IPS DF 4.7 (cell line): Measurements from ENCODE around the gene CAMK4.

Experiments used
- DNase-seq: peaks from one replicate; pipeline ENCODE4 v3.0.0-alpha.2; 2013; ENCODE audit warnings: low spot score; ENCODE audit errors: extremely low read depth

The CAMK4 gene

GRCh38 chr5:111422747-111423720 lies 198.8 kb downstream of the CAMK4 start:
- DNase-seq: no peak

- DNase-seq: no peak
Observed at GRCh38 chr5:111425205-111425604, 201.0 kb downstream of the CAMK4 start.

- no peak for DNase-seq
Observed at GRCh38 chr5:111427762-111428161, 203.6 kb downstream of the CAMK4 start.

GRCh38 chr5:111432883-111433536 lies 208.8 kb downstream of the CAMK4 start:
- DNase-seq: no peak

GRCh38 chr5:111434800-111435199 lies 210.6 kb downstream of the CAMK4 start:
- DNase-seq: no peak

GRCh38 chr5:111439473-111440075 lies 215.4 kb downstream of the CAMK4 start:
- no peak for DNase-seq

- DNase-seq: no peak
Observed at GRCh38 chr5:111447099-111447498, 222.9 kb downstream of the CAMK4 start.

DNA sequence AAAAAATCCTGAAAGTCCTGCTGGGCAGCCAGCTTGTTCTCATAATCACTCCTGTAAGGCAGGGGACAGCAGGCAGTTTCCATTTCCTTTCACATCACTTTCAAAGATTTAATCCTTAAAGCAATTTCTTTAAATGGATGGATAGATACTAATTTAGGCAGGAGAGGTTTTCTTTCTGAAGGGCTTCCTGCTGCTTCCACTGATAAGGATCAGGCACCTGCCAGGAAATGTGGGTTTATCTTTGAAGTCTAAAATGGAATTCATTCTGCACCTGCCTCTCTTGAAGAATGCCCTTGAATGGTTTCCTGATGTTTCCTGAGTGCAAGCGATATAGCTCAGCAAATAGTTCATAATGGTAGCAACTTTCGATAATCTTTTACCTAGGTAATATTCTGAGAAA lies 223.6 kb downstream of the CAMK4 start:
- DNase-seq: no peak

DNA sequence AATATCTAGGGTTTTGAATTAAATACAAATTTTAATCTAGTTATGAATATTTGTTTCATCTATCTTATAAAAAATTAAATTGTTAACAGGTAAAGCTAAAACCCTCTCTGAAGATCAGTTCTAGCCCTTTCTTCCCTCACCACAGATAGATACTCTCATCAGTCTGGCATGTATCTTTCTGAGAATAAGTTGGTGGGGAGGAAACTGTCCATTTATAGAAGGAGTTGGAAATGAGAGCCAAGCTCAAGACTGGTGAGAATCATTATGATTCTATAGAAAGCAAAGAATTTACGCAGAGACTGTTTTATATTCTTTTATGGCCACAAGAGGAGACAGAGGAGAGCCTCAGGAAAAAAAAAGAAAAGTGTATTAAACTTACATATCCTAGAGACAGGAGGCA lies 229.1 kb downstream of the CAMK4 start:
- no peak for DNase-seq

DNA sequence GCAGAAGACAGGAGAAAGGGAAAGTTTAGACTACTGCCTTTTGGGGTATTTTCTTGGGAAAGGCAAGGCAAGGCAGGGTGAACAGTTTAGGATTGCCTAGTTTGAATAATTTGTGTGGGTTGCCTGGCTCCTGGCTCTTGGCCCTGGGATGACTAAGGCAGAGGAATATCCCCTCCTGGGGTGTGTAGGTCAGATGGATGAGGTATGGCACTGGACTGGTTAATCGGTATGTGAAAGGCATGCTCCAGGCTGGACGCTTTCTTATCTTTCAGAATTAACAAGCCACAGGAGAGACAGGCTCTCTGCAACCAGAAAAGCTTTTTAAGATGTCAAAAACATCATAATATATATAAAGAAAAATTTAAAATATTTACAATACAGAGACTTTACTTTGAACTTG lies 229.6 kb downstream of the CAMK4 start:
- DNase-seq: no peak

DNA sequence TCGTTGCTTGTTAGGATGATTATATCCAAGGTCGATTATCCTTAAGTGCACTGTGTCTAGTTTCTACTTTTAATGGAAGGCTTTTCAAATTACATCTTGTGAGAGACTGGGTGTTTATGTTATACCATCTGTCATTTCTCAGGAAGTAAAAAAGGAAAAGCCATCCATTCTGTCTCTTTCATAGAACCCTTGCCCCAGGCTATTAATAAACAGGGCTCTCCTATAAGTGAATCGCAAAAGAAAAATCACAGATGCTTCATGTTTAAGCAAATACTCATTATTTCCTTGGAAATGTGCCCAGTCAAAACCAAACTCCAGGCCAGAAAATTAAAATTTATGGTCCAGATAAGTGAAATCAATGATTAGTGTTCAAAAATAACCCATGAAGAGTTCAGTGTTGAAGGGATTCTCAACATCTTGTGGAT lies 230.0 kb downstream of the CAMK4 start:
- DNase-seq: no peak

- no peak for DNase-seq
Observed at GRCh38 chr5:111454776-111455175, 230.6 kb downstream of the CAMK4 start.

- DNase-seq: no peak
Observed at GRCh38 chr5:111461255-111461671, 237.1 kb downstream of the CAMK4 start.

- DNase-seq: no peak
Observed at GRCh38 chr5:111461934-111462333, 237.8 kb downstream of the CAMK4 start.

DNA sequence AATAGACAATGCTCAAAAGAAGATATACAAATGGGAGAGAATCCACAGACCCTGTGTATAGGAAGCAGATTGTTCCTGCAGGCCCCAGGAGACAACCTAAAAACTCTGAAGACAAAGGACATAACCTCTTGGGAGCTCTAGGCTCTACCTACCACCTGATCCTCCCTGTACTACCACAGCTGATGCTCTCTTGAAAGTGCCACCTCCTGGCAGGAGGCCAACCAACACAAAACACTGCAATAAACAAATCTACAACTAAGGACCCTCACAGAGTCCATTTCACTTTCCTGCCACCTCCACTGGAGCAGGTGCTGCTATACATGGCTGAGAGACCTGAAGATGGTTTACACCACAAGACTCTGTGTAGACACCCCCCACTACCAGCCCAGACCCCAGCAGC lies 239.1 kb downstream of the CAMK4 start:
- DNase-seq: no peak

- DNase-seq: no peak
Observed at GRCh38 chr5:111469293-111469896, 245.2 kb downstream of the CAMK4 start.

- no peak for DNase-seq
Observed at GRCh38 chr5:111469903-111470302, 245.7 kb downstream of the CAMK4 start.

- DNase-seq: no peak
Observed at GRCh38 chr5:111472096-111472495, 247.9 kb downstream of the CAMK4 start.

- DNase-seq: no peak
Observed at GRCh38 chr5:111472579-111472978, 248.4 kb downstream of the CAMK4 start.

GRCh38 chr5:111478266-111478665 lies 254.1 kb downstream of the CAMK4 start:
- no peak for DNase-seq

DNA sequence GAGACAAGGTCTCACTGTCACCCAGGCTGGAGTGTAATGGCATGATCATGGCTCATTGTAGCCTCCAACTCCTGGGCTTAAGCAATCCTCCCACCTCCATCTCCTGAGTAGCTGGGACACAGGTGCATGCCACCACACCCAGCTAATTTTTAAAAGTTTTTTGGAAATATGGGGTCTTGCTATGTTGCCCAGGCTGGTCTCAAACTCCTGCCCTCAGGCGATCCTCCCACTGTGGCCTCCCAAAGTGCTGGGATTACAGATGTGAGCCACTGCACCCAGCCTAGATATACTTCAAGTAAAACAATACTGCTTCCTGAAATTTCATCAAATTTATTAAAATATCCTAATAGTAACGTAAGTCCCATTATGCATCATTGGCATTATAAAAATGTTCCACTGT lies 254.7 kb downstream of the CAMK4 start:
- DNase-seq: no peak

DNA sequence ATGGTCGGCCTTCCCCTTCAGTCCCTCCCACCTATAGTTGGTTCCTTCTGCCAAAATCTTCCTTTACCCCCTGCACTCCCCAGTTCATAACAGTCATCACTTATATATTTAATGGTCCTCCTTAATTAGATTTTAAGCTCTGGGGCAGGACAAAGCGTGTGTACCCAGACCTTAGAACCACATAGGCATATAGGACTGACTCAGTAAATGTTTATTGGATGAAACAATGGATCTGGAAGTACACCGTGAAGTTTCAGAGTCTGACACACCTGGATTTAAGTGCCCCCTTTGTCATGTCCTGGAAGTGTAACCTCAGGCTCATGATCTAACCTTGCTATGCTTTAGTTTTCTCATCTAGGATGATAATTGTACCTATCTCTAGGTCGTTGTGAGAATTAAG lies 256.2 kb downstream of the CAMK4 start:
- no peak for DNase-seq
